Parathyroid adenoma (tissue), 2 donors: ENCODE data around the gene LHFPL3.

Source experiments
- H2AFZ ChIP-seq: fragments of 300-600 bp; sonication (generic); one replicate; pipeline ENCODE4 v1.7.0; 2017; ENCODE audit warnings: antibody characterized with exemption, mild to moderate bottlenecking
- H3K27ac ChIP-seq: fragments of 300-600 bp; sonication (generic); one replicate; pipeline ENCODE4 v1.7.0; 2017
- H3K27me3 ChIP-seq: fragments of 300-600 bp; sonication (generic); one replicate; pipeline ENCODE4 v1.7.0; 2017; ENCODE audit warnings: low read length; ENCODE audit not compliant: control insufficient read depth, insufficient read depth
- H3K36me3 ChIP-seq: fragments of 300-600 bp; sonication (generic); one replicate; pipeline ENCODE4 v1.7.0; 2017; ENCODE audit warnings: low read length; ENCODE audit not compliant: control insufficient read depth, insufficient read depth
- H3K4me1 ChIP-seq: fragments of 300-600 bp; sonication (generic); one replicate; pipeline ENCODE4 v1.7.0; 2017; ENCODE audit warnings: control low read depth
- H3K4me2 ChIP-seq: fragments of 300-600 bp; sonication (generic); one replicate; pipeline ENCODE4 v1.7.0; 2017; ENCODE audit warnings: low read length
- H3K4me3 ChIP-seq: fragments of 300-600 bp; sonication (generic); one replicate; pipeline ENCODE4 v1.7.0; 2017; ENCODE audit warnings: low read depth, low read length
- H3K79me2 ChIP-seq: fragments of 300-600 bp; sonication (generic); one replicate; pipeline ENCODE4 v1.7.0; 2017; ENCODE audit warnings: control low read depth
- H3K9ac ChIP-seq: fragments of 300-600 bp; sonication (generic); one replicate; pipeline ENCODE4 v1.7.0; 2017; ENCODE audit warnings: mild to moderate bottlenecking
- H3K9me3 ChIP-seq: fragments of 300-600 bp; sonication (generic); one replicate; pipeline ENCODE4 v1.7.0; 2017; ENCODE audit warnings: low read length; ENCODE audit not compliant: control insufficient read depth
- TF ChIP-seq, protein P1 (sequence below): fragments of 300-600 bp; sonication (generic); IDR thresholded peaks from one replicate; pipeline ENCODE4 v1.7.0; 2017; ENCODE audit warnings: antibody characterized with exemption, mild to moderate bottlenecking
- donor health status: primary hyperparathyroidism.

The LHFPL3 gene

GRCh38 chr7:104775531-104775930, 447.1 kb downstream of the LHFPL3 start:
- H3K36me3 ChIP-seq: no peaks in the 10 kb centered on the region
- TF ChIP-seq, protein P1, sequence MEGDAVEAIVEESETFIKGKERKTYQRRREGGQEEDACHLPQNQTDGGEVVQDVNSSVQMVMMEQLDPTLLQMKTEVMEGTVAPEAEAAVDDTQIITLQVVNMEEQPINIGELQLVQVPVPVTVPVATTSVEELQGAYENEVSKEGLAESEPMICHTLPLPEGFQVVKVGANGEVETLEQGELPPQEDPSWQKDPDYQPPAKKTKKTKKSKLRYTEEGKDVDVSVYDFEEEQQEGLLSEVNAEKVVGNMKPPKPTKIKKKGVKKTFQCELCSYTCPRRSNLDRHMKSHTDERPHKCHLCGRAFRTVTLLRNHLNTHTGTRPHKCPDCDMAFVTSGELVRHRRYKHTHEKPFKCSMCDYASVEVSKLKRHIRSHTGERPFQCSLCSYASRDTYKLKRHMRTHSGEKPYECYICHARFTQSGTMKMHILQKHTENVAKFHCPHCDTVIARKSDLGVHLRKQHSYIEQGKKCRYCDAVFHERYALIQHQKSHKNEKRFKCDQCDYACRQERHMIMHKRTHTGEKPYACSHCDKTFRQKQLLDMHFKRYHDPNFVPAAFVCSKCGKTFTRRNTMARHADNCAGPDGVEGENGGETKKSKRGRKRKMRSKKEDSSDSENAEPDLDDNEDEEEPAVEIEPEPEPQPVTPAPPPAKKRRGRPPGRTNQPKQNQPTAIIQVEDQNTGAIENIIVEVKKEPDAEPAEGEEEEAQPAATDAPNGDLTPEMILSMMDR: no peak
- no peaks in the 10 kb centered on the region for H3K27me3 ChIP-seq
- no peak overlapping the region for H3K4me2 ChIP-seq
- H3K79me2 ChIP-seq: no peaks in the 10 kb centered on the region
- H3K9ac ChIP-seq: no peak overlapping the region
- H3K4me3 ChIP-seq: no peak overlapping the region
- no peaks in the 10 kb centered on the region for H3K4me1 ChIP-seq
- no peak overlapping the region for H2AFZ ChIP-seq
- no peak overlapping the region for H3K27ac ChIP-seq
- H3K9me3 ChIP-seq: no peaks in the 10 kb centered on the region

DNA sequence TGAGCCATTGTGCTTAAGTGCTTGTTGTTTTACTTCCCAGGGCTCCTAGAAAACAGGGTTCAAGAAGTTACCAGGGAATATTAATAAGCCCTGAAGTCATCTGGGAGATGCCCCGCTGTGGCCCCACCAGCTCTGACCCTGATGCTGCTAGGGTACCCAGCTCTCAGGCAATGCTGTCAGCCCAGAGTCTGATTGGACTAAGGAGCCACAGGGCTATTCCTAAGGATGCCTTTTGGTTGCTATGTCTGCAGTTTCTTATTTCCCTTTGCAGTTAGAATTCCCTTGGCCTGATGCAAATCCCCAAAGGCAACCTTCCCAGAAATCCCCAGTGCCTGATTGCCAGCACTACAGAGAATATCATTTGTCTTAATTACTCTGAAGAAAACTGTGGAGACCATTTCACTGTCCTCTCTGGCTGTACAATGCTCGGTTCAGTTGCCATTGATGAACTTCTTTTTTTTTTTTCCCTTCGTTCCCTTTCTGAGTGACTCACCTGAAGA, 448.9 kb downstream of the LHFPL3 start:
- Histone ChIP-seq H3K9me3 (no peaks in the 10 kb centered on the region), H3K27ac (no peak overlapping the region), H3K27me3 (no peaks in the 10 kb centered on the region), H3K9ac (no peak overlapping the region), H3K4me3 (no peak overlapping the region), H3K79me2 (no peaks in the 10 kb centered on the region), H3K36me3 (no peaks in the 10 kb centered on the region), H3K4me2 (no peak overlapping the region), H2AFZ (no peak overlapping the region), H3K4me1 (no peaks in the 10 kb centered on the region)
- TF ChIP-seq, protein P1: no peak

DNA sequence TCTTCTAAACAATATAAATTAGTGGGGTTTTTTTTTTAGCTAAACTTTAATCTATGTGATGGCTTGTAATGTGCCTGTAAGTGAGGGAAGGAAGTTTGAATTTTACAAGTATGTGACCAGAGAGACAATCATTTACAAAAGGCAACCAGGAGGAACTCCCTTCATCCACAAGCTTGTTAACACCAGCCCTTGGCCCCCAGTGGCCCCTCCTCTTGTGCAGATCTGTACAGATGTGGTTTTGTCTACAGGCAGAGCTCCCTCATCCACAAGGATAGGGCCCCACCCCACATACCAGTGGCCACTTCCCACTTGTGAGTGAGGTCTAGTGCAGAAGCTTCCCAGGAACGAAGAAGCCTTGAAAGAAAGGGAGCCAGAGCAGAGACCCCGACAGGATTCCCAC, 451.5 kb downstream of the LHFPL3 start:
- Histone ChIP-seq H3K9me3 (no peaks in the 10 kb centered on the region), H2AFZ (no peak overlapping the region), H3K9ac (no peak overlapping the region), H3K4me2 (no peak overlapping the region), H3K27ac (no peak overlapping the region), H3K4me1 (no peaks in the 10 kb centered on the region), H3K27me3 (no peaks in the 10 kb centered on the region), H3K4me3 (no peak overlapping the region), H3K36me3 (no peaks in the 10 kb centered on the region), H3K79me2 (no peaks in the 10 kb centered on the region)
- TF ChIP-seq, protein P1: no peak

- TF ChIP-seq, protein P1: no peak
- no peaks in the 10 kb centered on the region for H3K9me3 ChIP-seq
- H3K4me1 ChIP-seq: no peaks in the 10 kb centered on the region
- H3K4me3 ChIP-seq: no peak overlapping the region
- no peaks in the 10 kb centered on the region for H3K36me3 ChIP-seq
- H3K9ac ChIP-seq: no peak overlapping the region
- H2AFZ ChIP-seq: no peak overlapping the region
- no peak overlapping the region for H3K27ac ChIP-seq
- H3K4me2 ChIP-seq: no peak overlapping the region
- no peaks in the 10 kb centered on the region for H3K27me3 ChIP-seq
- H3K79me2 ChIP-seq: no peaks in the 10 kb centered on the region
These were observed 456.3 kb downstream of the LHFPL3 start for GRCh38 chr7:104784686-104785085.

- no peaks in the 10 kb centered on the region for H3K27me3 ChIP-seq
- TF ChIP-seq, protein P1: no peak
These were observed 461.4 kb downstream of the LHFPL3 start for GRCh38 chr7:104789780-104790179.

More at GRCh38 chr7:104789780-104790179, 461.4 kb downstream of the LHFPL3 start:
- H3K79me2 ChIP-seq: no peaks in the 10 kb centered on the region
- H3K4me3 ChIP-seq: no peak overlapping the region
- H3K36me3 ChIP-seq: no peaks in the 10 kb centered on the region
- no peaks in the 10 kb centered on the region for H3K9me3 ChIP-seq
- no peak overlapping the region for H3K9ac ChIP-seq
- no peaks in the 10 kb centered on the region for H3K4me1 ChIP-seq
- H3K4me2 ChIP-seq: no peak overlapping the region
- H3K27ac ChIP-seq: no peak overlapping the region
- H2AFZ ChIP-seq: no peak overlapping the region
